SW 1271 (cell line): ENCODE results near the gene PPT2.

ENCODE experiments used
- DNase-seq, 2 experiments: peaks; one replicate each; lab custom pipeline; 2025; lab: John Stamatoyannopoulos, UW

PPT2 gene

DNA sequence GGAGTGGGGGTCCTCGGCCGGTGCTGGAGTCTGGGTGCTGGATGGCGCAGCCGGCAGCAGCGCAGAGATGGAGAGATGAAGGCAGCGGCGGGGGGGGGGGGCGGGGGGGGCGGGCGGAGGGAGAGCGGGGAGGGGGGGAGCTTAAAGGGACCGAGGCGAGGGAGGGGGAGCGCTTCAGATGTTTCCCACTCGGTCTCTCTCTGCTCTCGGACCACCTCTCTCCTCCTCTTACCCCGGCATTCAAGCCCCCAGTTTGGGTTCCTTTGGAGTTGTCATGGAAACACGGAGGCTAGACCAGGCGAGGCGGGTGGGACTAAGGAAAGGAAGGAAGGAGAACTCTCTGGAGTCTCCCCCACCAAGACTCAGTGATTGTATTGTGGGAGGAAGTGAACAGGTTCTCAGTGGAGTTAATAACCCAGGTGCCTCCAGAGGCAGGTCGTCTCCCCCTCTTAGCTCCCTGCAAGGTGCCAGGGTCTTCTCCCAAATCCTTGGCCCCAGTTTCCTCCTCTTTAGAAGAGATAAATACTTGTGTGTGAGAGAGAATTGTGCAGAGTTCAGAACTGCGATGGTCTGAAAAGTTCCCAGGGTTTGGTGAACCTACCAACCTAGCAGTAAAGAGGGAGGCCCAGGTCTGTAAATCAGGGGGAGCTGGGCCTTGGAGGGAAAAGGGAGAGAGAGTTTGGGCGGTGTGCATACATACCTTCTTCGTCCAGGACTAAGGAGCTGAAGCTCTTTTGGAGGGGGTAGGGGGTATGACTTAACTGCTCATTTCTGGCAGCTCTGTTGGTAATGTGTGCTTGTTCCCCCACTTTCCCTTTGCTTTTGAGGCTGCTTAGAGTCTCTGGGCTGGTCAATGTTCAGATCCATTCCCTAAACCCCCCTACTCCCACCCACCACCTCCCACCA, 1.8 kb upstream of the PPT2 start, which contains the start of gene PRRT1:
TSS of gene PRRT1 (minus strand) at position 77 of the 906 bp plus-strand sequence. CDS start 112 bp downstream, outside the sequence.
- no peak for DNase-seq

- DNase-seq = peak in 1 of 2 experiments; percentile 52
These were observed 975 bp upstream of the PPT2 start for GRCh38 chr6:32152769-32153563.

DNA sequence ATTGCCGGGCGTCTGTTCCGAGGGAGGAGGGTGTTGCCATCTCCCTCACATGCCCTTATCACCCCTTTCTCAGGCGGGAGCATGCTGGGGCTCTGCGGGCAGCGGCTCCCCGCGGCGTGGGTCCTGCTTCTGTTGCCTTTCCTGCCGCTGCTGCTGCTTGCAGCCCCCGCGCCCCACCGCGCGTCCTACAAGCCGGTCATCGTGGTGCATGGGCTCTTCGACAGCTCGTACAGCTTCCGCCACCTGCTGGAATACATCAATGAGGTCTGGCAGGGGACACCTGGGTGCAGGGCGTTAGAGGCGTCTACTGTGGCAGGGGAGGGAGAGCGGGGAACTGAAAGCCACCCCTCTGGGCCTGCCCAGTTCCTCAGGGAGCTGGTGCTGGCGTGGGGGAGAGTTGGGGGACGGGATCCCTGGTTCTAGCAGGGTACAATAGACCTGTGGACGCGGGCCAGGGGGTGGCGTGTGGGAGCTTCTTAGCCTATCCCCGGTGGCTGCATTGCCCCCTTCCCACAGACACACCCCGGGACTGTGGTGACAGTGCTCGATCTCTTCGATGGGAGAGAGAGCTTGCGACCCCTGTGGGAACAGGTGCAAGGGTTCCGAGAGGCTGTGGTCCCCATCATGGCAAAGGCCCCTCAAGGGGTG, 697 bp downstream of the PPT2 start:
- DNase-seq = peak; percentile 21 to 68

DNA sequence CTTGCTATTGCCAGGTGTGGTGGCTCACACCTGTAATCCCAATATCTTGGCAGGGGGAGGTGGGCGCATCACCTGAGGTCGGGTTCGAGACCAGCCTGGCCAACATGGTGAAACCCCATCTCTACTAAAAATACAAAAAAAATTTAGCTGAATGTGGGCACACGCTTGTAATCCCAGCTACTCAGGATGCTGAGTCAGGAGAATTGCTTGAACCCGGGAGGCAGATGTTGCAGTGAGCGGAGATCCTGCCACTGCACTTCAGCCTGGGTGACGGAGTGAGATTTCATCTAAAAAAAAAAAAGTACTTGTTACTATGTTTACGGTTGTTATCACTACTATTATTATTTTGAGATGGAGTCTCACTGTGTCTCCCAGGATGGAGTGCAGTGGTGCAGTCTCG, 3.0 kb downstream of the PPT2 start:
- DNase-seq = no peak

DNA sequence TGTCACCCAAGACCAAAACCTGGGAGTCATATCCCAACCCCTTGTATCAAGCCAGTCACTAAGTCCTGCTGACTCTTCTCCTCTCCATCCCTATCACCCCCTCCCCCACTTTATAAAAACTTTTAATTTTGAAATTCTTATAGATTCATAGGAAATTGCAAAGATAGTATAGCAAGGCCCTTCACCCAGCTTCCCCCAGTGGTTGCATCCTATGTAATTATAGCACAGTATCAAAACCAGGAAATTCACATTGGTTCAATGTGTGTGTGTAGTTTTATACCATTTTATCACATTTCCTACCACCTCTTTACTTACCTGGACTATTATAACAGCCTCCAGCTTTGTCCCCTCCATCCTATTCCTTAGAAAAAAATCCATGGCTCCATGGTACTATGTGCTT, 4.1 kb downstream of the PPT2 start:
- no peak for DNase-seq

DNA sequence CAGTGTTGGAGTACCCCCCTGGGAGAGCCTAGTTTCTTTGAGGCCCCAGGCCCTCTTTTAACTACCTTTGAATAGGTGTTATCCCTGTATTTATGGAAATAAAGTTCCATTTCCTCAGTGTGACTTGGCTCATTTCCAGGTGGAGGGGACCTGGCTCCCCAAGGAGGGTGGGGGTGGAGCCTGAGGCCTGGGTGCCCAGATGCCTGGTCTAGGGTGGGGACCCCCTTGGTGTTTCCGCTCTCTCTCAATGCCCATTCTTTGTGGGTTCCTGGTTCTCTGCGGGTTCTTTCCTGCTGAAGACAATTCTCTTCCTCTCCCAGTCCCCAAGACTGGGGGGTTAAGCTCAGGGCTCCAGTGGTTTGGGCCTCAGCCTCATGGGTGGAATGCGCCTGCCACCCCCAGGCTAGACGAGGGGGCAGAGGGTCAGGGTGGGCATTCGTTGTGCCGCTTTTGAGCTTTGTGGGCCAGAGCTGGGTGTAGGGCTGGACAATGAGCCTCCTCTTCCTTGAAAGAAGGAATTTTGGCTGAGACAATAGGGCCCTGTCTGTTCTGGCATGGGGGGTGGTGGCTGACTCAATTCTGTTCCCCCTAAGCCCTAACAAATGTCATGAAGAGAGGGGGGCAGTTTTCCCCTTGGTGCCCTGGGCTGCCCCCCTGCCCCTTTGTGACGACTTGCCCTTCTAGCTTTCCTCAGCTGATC, 9.8 kb downstream of the PPT2 start:
- DNase-seq = no peak

GRCh38 chr6:32164295-32164694, 10.4 kb downstream of the PPT2 start, which contains the start of gene EGFL8:
Gene EGFL8 (plus strand): TSS chr6:32164595. CDS start chr6:32166166, 1,571 bp downstream.
- no peak for DNase-seq

GRCh38 chr6:32166411-32167061, 12.6 kb downstream of the PPT2 start:
- DNase-seq = no peak

DNA sequence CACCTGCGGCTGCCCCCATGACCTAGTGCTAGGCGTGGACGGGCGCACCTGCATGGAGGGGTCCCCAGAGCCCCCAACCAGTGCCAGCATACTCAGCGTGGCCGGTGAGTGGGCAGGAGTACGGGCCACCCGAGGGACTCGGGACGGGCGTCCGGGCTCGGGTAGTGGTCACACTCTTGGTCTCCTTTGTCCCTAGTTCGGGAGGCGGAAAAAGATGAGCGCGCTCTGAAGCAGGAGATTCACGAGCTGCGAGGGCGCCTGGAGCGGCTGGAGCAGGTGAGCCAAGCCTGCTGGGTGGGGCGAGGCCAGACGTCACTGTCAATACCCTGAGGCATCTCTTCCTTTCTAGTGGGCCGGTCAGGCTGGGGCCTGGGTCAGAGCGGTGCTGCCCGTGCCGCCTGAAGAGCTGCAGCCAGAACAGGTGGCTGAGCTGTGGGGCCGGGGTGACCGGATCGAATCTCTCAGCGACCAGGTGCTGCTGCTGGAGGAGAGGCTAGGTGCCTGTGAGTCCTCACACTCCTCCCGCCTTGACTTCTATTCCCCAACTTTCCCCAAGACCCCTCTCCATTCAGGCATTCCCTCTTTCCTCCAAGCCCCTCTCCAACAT, 13.3 kb downstream of the PPT2 start:
- DNase-seq = no peak

GRCh38 chr6:32167761-32168262, 13.9 kb downstream of the PPT2 start:
- DNase-seq = no peak

GRCh38 chr6:32168350-32168749, 14.4 kb downstream of the PPT2 start:
- DNase-seq = no peak

GRCh38 chr6:32168807-32169591, 15.1 kb downstream of the PPT2 start:
- no peak for DNase-seq

DNA sequence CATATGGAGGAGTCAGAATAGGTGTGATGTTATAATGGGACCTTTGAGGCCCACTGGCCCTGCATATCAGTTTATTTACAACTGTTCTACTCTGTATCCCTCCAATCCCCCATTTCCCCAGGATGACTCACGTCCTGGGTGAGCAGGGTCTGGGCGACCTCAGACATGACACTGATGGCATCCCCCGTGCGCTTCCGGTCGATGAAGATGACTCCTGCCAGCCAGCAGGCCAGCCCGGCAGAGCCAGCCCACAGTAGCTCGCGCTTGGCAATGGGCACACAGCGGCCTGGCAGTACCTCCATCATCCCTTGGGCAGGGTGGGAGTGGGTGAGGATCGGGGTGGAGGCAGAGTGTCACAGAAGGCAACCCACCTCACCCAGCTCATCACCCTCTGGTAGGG, 16.4 kb downstream of the PPT2 start:
- DNase-seq = no peak

DNA sequence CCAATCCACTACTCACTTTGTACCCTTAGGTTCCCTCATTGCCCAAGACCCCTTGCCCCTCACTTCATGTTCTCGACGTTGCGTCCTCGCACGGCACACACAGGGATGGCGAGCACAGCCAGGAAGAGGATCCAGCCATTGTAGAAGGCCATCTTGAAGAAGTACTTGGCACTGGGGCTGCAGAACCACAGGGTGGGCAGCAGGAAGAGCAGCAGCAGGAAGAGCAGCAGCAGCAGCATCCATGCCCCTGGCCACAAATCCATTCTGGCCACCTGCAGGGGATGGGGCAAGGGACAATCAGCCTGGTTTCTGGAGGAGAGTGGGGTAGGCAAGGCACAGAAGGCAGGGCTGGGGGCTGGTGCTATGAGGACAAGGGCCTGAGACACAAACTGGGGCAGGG, 17.3 kb downstream of the PPT2 start:
- no peak for DNase-seq

- DNase-seq = no peak
These were observed 19.2 kb downstream of the PPT2 start for GRCh38 chr6:32173051-32173727.

GRCh38 chr6:32174416-32174815, 20.5 kb downstream of the PPT2 start:
- no peak for DNase-seq

DNA sequence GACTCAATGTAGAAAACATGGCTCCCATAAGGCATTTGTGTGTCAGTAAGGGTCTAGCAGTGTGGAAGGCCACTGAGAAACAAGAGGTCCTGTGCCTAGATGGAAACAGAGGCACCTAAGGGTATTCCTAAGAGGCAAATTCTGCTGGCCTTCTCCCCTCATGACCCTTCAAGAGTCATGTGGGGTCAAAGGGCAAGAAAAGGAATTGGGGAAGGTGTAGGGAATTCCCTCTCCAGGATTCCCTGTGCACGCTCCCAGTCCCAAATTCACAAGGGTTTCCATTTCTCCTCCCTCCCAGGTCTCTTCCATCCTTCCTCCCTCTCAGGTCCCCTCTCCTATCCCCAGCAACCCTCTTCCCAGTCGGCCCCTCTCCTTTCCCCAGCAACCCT, 21.4 kb downstream of the PPT2 start:
- DNase-seq = no peak

- DNase-seq = peak; percentile 85 to 96
These were observed 22.0 kb downstream of the PPT2 start, which contains the start of gene AGPAT1 for GRCh38 chr6:32175711-32176475. Gene AGPAT1 (minus strand): TSS chr6:32176084. CDS start chr6:32171496, 4,588 bp downstream.
